NT2/D1 (cell line): Measurements from ENCODE around the gene CCDC197.

ENCODE experiments used
- YY1 ChIP-seq: IDR thresholded peaks from 2 replicates; pipeline ENCODE4 v1.6.1; 2011; ENCODE audit not compliant: insufficient read length, insufficient read depth
- ZNF274 ChIP-seq: IDR thresholded peaks from 2 replicates; pipeline ENCODE4 v1.6.1; 2011; ENCODE audit warnings: mild to moderate bottlenecking, low read depth, low read length

DNA sequence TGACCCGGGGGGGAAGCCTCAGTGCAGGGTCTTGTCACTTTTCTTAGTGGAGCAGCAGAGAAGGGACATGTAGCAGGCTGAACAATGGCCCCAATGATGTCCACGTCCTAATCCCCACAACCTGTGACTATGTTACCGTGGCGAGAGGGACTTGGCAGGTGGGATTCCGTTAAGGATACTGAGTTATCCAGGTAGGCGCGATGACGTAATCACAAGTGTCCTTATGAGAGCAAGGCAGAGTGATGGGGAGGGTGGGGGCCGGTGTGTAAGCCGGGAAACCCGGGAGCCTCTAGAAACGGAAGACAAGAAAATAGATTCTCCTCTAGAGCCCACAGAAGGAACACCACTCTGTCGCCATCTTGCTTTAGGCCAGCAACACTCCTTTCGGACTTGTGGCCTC, 33.5 kb downstream of the CCDC197 start:
- TF ChIP-seq ZNF274: no peak
- TF ChIP-seq YY1: no peak
